K562 (cell line): ENCODE results near the gene TMEM181. TPM values are rescaled to one million over a fixed set of nuclear protein-coding genes. Genes with fewer than 3 reads are reported as not detected.

ENCODE experiments used
- DEAF1 ChIP-seq: fragments of 450-650 bp; formaldehyde crosslinking; IDR thresholded peaks from 2 replicates; pipeline ENCODE4 v1.4.0; 2020; ENCODE audit warnings: mild to moderate bottlenecking, moderate library complexity
- E2F5 ChIP-seq: sonication (generic); formaldehyde crosslinking; IDR thresholded peaks from 2 replicates; pipeline ENCODE4 v1.8.0; 2022; ENCODE audit warnings: mild to moderate bottlenecking, missing genetic modification reagents
- ETS2 ChIP-seq: IDR thresholded peaks from 2 replicates; pipeline ENCODE4 v1.6.1; 2016; ENCODE audit warnings: borderline replicate concordance, missing genetic modification characterization, mild to moderate bottlenecking, moderate library complexity, missing compliant biosample characterization; ENCODE audit not compliant: poor library complexity, severe bottlenecking
- HES1 ChIP-seq: fragments of 450-650 bp; IDR thresholded peaks from 2 replicates; pipeline ENCODE4 v1.6.1; 2016; ENCODE audit warnings: low read depth, mild to moderate bottlenecking, moderate library complexity
- IFI16 ChIP-seq: fragments of 250-450 bp; sonication (Bioruptor Pico); IDR thresholded peaks from 2 replicates; pipeline ENCODE4 v2.1.2; 2022; ENCODE audit warnings: mild to moderate bottlenecking, inconsistent platforms
- TAL1 ChIP-seq: fragments of 450-650 bp; IDR thresholded peaks from 2 replicates; pipeline ENCODE4 v1.6.1; 2016; ENCODE audit warnings: mild to moderate bottlenecking
- THRA ChIP-seq: fragments of 450-650 bp; IDR thresholded peaks from 2 replicates; pipeline ENCODE4 v1.6.1; 2017; ENCODE audit warnings: mild to moderate bottlenecking, moderate library complexity
- polyA plus RNA-seq, 8 experiments: library from polyadenylated mRNA; depleted of rRNA in 4 of 8; stranded (reverse) in 5 of 8; unstranded in 3 of 8; fragments of >200 nt; fragmentation: Nextera tagmentation in 2 of 8; fragmentation: Illumina TruSeq in 1 of 8; extraction: Ambion mirVana in 2 of 8; extraction: Trizol in 1 of 8; gene quantifications; 2 replicates each; pipeline versions ENCODE4 v1.2.1 to v1.2.3, GENCODE V29; 2011 to 2014; ENCODE audit warnings: inconsistent platforms in 1 of 8, missing spikeins in 1 of 8
- total RNA-seq, 7 experiments: library from RNA; depleted of rRNA in 6 of 7; stranded (reverse); fragments of >200 nt in 6 of 7; fragmentation: Illumina TruSeq in 2 of 7; extraction: Trizol in 2 of 7; gene quantifications; 2 replicates each; pipeline versions ENCODE4 v1.2.1 to v1.2.3, GENCODE V29; 2011 to 2021; ENCODE audit warnings: low replicate concordance in 1 of 7
- TF ChIP-seq, protein P1 (sequence below): fragments of 250-450 bp; sonication (Bioruptor Pico); IDR thresholded peaks from 2 replicates; pipeline ENCODE4 v1.5.0; 2020; ENCODE audit warnings: mild to moderate bottlenecking, borderline replicate concordance
- TF ChIP-seq, protein P2 (sequence below): fragments of 250-450 bp; sonication (Bioruptor Pico); IDR thresholded peaks from 2 replicates; pipeline ENCODE4 v1.4.0; 2020

The TMEM181 gene
- total and polyA plus RNA-seq, 9 of the 15 experiments (the other 6 are each of a cell fraction or from before 2014, with no cell fraction given) = 5.6 to 27.2 (median 19.9) TPM

DNA sequence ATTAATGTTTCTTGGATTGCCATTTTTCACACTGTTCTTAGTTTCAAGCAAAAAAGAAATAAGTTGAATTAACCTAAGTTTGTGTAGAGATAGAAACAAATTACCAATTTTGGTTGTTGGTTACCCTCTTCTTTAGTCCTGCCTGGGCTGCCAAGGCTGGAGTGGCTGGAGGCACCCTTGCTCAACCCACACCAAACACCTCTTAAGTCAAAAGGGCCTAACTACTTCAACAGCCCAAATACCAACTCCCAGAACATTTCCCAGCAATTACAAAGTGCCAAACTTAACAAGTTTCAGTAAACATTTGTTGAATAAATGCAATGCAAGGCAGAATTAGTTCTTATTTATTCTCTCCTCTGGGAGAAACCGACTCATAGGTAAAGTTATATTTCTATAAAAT is 38.1 kb upstream of the TMEM181 start (continued):
- TF ChIP-seq DEAF1 (CRISPR knock-in tag) = no peak
- TF ChIP-seq THRA = no peak
- TF ChIP-seq HES1 = no peak
- TF ChIP-seq IFI16 (CRISPR knock-in tag) = no peak
- no peak for TF ChIP-seq TAL1
- no peak for TF ChIP-seq ETS2 (tag)
- TF ChIP-seq, protein P1, sequence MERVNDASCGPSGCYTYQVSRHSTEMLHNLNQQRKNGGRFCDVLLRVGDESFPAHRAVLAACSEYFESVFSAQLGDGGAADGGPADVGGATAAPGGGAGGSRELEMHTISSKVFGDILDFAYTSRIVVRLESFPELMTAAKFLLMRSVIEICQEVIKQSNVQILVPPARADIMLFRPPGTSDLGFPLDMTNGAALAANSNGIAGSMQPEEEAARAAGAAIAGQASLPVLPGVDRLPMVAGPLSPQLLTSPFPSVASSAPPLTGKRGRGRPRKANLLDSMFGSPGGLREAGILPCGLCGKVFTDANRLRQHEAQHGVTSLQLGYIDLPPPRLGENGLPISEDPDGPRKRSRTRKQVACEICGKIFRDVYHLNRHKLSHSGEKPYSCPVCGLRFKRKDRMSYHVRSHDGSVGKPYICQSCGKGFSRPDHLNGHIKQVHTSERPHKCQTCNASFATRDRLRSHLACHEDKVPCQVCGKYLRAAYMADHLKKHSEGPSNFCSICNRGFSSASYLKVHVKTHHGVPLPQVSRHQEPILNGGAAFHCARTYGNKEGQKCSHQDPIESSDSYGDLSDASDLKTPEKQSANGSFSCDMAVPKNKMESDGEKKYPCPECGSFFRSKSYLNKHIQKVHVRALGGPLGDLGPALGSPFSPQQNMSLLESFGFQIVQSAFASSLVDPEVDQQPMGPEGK (CRISPR knock-in tag) = no peak
- no peak for TF ChIP-seq E2F5 (CRISPR knock-in tag)
- TF ChIP-seq, protein P2, sequence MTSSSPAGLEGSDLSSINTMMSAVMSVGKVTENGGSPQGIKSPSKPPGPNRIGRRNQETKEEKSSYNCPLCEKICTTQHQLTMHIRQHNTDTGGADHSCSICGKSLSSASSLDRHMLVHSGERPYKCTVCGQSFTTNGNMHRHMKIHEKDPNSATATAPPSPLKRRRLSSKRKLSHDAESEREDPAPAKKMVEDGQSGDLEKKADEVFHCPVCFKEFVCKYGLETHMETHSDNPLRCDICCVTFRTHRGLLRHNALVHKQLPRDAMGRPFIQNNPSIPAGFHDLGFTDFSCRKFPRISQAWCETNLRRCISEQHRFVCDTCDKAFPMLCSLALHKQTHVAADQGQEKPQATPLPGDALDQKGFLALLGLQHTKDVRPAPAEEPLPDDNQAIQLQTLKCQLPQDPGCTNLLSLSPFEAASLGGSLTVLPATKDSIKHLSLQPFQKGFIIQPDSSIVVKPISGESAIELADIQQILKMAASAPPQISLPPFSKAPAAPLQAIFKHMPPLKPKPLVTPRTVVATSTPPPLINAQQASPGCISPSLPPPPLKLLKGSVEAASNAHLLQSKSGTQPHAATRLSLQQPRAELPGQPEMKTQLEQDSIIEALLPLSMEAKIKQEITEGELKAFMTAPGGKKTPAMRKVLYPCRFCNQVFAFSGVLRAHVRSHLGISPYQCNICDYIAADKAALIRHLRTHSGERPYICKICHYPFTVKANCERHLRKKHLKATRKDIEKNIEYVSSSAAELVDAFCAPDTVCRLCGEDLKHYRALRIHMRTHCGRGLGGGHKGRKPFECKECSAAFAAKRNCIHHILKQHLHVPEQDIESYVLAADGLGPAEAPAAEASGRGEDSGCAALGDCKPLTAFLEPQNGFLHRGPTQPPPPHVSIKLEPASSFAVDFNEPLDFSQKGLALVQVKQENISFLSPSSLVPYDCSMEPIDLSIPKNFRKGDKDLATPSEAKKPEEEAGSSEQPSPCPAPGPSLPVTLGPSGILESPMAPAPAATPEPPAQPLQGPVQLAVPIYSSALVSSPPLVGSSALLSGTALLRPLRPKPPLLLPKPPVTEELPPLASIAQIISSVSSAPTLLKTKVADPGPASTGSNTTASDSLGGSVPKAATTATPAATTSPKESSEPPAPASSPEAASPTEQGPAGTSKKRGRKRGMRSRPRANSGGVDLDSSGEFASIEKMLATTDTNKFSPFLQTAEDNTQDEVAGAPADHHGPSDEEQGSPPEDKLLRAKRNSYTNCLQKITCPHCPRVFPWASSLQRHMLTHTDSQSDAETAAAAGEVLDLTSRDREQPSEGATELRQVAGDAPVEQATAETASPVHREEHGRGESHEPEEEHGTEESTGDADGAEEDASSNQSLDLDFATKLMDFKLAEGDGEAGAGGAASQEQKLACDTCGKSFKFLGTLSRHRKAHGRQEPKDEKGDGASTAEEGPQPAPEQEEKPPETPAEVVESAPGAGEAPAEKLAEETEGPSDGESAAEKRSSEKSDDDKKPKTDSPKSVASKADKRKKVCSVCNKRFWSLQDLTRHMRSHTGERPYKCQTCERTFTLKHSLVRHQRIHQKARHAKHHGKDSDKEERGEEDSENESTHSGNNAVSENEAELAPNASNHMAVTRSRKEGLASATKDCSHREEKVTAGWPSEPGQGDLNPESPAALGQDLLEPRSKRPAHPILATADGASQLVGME (CRISPR knock-in tag) = no peak
